Immature natural killer cell (primary cell): ENCODE measurements around the gene THUMPD2. TPM values are rescaled to one million over a fixed set of nuclear protein-coding genes. Genes with fewer than 3 reads are reported as not detected.

Source experiments
- DNase-seq, 3 donors: peaks; one replicate each; pipeline ENCODE4 v3.0.0; 2022; ENCODE audit warnings: mixed read lengths in 1 of 3
- H3K27ac Mint-ChIP-seq, 6 donors: one replicate each; pipeline ENCODE4 v1.8.0; 2020; ENCODE audit warnings: mixed read lengths in 6 of 6, mild to moderate bottlenecking in 5 of 6, inconsistent platforms in 4 of 6, moderate library complexity in 3 of 6
- H3K27me3 Mint-ChIP-seq, 3 donors: one replicate each; pipeline ENCODE4 v1.8.0; 2020 to 2021; ENCODE audit warnings: low read depth in 3 of 3, mild to moderate bottlenecking in 3 of 3, mixed read lengths in 3 of 3, moderate library complexity in 3 of 3, inconsistent platforms in 1 of 3
- H3K36me3 Mint-ChIP-seq, 3 donors: one replicate each; pipeline ENCODE4 v1.8.0; 2020; ENCODE audit warnings: mixed read lengths in 3 of 3, inconsistent platforms in 2 of 3, mild to moderate bottlenecking in 2 of 3
- H3K4me1 Mint-ChIP-seq, 2 donors: one replicate each; pipeline ENCODE4 v1.8.0; 2020; ENCODE audit warnings: inconsistent platforms in 2 of 2, mild to moderate bottlenecking in 2 of 2, mixed read lengths in 2 of 2, moderate library complexity in 1 of 2
- H3K4me3 Mint-ChIP-seq, 5 donors: one replicate each; pipeline ENCODE4 v1.8.0; 2020; ENCODE audit warnings: mild to moderate bottlenecking in 5 of 5, mixed read lengths in 5 of 5, inconsistent platforms in 3 of 5, moderate library complexity in 3 of 5
- H3K9me3 Mint-ChIP-seq, 6 donors: one replicate each; pipeline ENCODE4 v1.8.0; 2020; ENCODE audit warnings: mild to moderate bottlenecking in 6 of 6, mixed read lengths in 6 of 6, inconsistent platforms in 4 of 6, moderate library complexity in 3 of 6
- polyA plus RNA-seq, 3 donors: library from polyadenylated mRNA; unstranded; fragments of 300-500 nt; fragmentation: Illumina TruSeq; gene quantifications; one replicate each; pipeline ENCODE4 v1.2.3, GENCODE V29; 2021

THUMPD2 gene
- polyA plus RNA-seq, 3 donors from 2014 or later: 4.0 to 15.0 (median 5.1) TPM

DNA sequence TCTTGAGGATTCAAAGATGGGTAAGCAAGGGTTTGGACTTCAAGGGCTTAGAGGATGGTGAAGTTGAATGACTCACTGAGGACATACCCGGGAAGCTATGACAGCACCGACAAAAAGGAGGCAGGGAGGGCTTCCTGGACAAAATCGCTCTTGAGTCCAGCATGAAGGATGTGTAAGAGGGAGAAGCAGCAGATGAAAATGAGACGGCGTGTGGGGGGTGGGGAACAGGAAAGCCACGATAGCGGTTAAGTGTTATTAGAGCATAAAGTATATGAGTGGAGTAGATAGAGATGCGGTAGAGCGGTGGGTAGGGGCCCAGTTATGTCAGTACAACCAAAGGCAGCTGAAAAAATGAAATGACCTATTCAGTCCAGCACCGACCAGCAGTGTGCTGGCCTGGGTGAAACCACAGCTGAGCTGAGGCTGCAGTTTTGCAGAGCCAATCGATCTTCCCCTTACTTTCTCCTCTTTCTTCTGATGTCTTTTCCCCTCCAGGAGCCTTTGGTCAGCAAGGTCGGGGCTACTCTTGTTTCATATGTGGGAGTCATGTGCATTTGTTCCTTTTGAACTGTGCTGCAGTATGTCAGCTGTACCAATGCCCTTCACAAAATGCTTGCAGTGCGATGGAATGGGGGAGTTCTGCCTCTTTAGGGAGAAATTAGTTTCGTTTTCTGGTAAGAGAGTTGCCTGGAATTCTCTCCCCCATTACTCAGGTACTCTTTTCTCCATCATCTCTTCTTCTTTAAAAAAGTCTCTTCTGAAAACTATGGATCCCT, 2.0 kb upstream of the THUMPD2 start:
- DNase-seq: no peak
- H3K4me3 Mint-ChIP-seq: peak overlapping the region; percentile 64 to 97 (median 75)
- H3K36me3 Mint-ChIP-seq: peaks cover 0 to 2% (median 0%) of the 10 kb centered on the region in 3 donors
- H3K27me3 Mint-ChIP-seq: peaks cover 2 to 4% (median 3%) of the 10 kb centered on the region in 3 donors
- H3K27ac Mint-ChIP-seq: peak overlapping the region in 5 of 6 donors; percentile 2 to 74 (median 41)
- peaks cover 44 to 48% of the 10 kb centered on the region in 2 donors for H3K4me1 Mint-ChIP-seq
- no peaks in the 10 kb centered on the region for H3K9me3 Mint-ChIP-seq

DNA sequence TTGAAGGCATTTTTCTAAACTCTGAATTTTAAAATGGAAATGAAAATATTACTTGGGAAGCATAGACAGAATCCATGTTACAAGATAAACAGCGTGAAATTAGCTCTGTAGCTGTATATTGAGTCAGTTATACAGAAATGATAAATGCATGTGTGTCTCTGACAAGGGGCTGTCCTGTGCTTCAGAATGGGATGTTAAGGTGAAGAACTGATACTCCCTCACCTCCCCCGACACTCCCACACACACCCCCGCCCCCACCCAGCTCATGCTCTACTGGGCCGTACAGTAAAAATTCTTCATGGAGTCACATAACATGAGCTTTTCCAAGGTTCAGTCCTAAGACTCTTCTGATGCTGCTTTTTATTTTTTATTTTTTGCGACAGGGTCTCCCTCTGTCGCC, 869 bp upstream of the THUMPD2 start:
- no peaks in the 10 kb centered on the region for H3K9me3 Mint-ChIP-seq
- H3K27me3 Mint-ChIP-seq: peaks cover 0 to 4% (median 0%) of the 10 kb centered on the region in 3 donors
- peaks cover 0 to 4% (median 0%) of the 10 kb centered on the region in 3 donors for H3K36me3 Mint-ChIP-seq
- H3K27ac Mint-ChIP-seq: peak overlapping the region in 5 of 6 donors; percentile 81 to 91 (median 83)
- no peak for DNase-seq
- H3K4me1 Mint-ChIP-seq: peaks cover 51 to 55% of the 10 kb centered on the region in 2 donors
- peak overlapping the region; percentile 75 to 98 (median 97) for H3K4me3 Mint-ChIP-seq

DNA sequence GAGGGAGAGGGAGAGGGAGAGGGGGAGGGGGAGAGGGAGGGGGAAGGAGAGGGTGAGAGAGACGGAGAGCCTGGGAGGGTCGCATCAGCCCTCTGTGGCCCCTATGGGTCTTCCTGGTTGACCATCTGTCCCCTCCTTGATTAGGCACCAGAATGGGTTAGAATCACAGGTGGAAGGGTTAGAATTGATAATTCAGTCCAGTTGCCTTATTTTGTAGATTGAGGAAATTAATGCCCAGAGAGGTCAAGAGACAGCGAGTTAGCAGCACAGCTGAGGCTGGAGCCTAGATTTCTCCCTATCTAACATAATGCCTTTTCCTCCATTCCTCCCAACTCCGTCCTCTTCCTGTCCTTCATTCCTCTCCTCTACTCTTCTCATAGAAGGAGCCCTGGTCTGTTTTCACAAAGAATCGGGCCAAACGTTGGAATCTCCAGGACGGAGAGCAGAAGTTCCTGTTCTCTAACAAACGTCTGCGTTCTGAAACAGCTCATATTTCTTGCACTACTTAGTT, 338 bp upstream of the THUMPD2 start:
- Mint-ChIP-seq H3K36me3 (peaks cover 0 to 4% (median 0%) of the 10 kb centered on the region in 3 donors), H3K4me1 (peaks cover 53 to 59% of the 10 kb centered on the region in 2 donors), H3K27me3 (peaks cover 0 to 4% (median 0%) of the 10 kb centered on the region in 3 donors), H3K4me3 (peak overlapping the region; percentile 75 to 98 (median 97)), H3K27ac (peak overlapping the region; percentile 14 to 91 (median 82)), H3K9me3 (no peaks in the 10 kb centered on the region)
- DNase-seq: no peak

DNA sequence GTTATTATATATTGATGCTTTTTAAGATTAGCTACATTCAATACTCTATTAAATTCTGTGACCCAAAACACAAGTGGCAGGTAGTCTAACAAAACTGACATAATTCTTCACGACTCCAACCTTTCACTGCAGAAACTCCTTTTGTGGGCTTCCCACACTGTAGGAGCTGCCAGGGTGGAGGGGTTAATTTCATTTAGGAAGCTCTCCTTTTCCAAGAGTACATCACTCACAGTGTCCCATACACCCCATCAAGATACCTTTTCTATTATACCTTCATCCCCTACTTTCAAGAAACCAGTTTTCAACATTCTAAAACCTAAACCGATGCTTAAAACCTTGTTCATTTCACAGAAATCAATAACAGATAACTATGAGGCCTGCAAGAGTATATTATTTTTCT, 825 bp downstream of the THUMPD2 start:
- Mint-ChIP-seq H3K27me3 (peaks cover 0 to 4% (median 0%) of the 10 kb centered on the region in 3 donors), H3K4me3 (peak overlapping the region; percentile 96 to 98 (median 97)), H3K4me1 (peaks cover 57 to 69% of the 10 kb centered on the region in 2 donors), H3K27ac (peak overlapping the region; percentile 88 to 93 (median 92)), H3K36me3 (peaks cover 0 to 4% (median 0%) of the 10 kb centered on the region in 3 donors), H3K9me3 (no peaks in the 10 kb centered on the region)
- no peak for DNase-seq

DNA sequence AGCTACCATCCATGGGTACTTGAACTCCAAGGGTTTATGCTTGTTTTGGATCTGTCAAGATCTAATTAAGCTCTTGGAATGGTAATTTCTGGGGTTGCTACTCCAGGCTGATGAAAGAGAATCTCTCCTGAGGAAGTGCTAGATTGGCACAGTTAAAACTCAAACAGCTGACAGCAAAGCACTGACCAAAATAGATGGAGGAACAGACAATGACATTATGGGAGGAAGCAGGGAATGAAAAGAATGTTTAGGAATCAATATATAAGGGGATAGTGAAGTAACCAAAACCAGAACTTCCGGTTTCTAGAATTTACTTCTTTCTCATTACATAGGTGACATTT, 6.3 kb downstream of the THUMPD2 start:
- DNase-seq: no peak
- Mint-ChIP-seq H3K9me3 (no peaks in the 10 kb centered on the region), H3K27ac (no peak overlapping the region), H3K36me3 (peaks cover 7 to 11% (median 11%) of the 10 kb centered on the region in 3 donors), H3K4me1 (peaks cover 39 to 58% of the 10 kb centered on the region in 2 donors), H3K27me3 (no peaks in the 10 kb centered on the region), H3K4me3 (no peak overlapping the region)

DNA sequence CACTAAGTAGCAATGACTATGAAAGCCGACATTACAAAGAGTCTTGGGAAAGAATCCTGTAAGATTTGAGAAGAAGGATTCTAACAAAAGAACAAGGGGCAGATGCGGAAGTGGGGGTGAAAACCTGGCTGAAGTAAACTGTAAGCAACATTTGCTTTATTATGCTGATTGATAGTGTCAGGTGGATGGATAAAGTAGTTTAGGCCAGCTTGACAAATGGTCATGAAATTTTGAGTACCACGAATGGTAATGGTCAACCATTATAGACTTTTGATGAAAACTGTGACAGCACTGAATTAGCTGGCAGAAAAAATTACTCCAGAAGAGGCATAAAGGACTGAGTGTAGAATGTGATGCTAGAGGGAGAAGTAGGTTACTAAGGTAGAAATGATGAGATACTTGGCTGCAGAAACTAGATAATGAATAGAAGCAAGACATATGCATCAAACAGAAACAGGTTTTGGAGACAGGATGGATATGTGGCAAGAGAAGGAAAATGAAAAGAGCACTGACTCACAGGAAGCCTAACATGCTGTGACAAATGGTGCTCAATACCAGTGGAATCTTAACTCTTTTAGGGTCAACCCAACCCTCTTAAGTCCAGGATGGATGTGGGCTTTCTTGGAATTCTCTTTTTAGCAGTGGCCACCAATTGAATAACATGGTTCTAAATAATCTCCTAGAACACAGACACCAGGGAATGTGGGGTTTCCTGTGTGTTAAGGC, 6.8 kb downstream of the THUMPD2 start:
- Mint-ChIP-seq H3K27me3 (no peaks in the 10 kb centered on the region), H3K4me1 (peaks cover 34 to 52% of the 10 kb centered on the region in 2 donors), H3K9me3 (no peaks in the 10 kb centered on the region), H3K27ac (peak overlapping the region in 3 of 6 donors; percentile 1 to 37 (median 22)), H3K36me3 (peaks cover 7 to 11% (median 11%) of the 10 kb centered on the region in 3 donors), H3K4me3 (no peak overlapping the region)
- no peak for DNase-seq

DNA sequence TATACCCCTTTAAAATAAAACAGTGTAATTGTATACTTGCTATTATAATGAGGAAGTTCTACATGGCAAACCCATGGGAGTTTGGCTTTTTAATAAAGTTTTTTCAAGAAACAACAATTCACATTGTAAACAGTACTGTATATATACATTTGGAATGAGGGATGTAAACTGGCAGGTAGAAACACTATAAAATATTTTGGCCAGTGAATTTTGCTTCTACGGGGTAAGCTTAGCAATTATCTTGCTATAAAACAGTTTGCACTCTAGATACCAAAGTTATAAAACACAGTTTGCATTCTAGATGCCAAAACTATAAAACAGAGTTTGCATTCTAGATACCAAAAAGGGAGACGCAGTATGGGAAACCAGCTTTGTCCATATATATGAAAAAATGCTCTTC, 16.6 kb downstream of the THUMPD2 start:
- H3K27me3 Mint-ChIP-seq: peaks cover 0 to 1% (median 0%) of the 10 kb centered on the region in 3 donors
- H3K4me1 Mint-ChIP-seq: no peaks in the 10 kb centered on the region
- peaks cover 32 to 64% (median 40%) of the 10 kb centered on the region in 3 donors for H3K36me3 Mint-ChIP-seq
- H3K9me3 Mint-ChIP-seq: no peaks in the 10 kb centered on the region
- H3K4me3 Mint-ChIP-seq: no peak overlapping the region
- no peak for DNase-seq
- no peak overlapping the region for H3K27ac Mint-ChIP-seq

DNA sequence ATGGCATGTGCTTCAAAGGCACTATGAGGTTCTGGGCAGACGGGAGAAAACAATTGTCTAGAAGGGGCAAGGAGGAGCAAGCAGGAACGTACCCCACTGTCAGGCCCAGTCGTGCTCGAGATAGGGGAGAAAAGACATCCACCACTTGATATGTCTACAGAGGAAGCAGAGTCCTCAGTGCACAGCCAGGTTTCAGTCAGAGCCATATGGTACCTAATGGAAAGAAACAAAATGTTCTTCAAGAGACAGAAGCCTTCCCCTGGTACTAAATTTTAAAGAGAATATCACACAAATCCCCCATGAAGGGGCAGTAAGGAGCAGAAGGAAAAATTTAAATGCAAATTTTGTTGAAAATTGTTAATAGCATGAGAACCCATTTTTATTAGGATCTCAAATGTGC, 21.9 kb downstream of the THUMPD2 start:
- Mint-ChIP-seq H3K27me3 (no peaks in the 10 kb centered on the region), H3K4me3 (no peak overlapping the region), H3K9me3 (no peaks in the 10 kb centered on the region), H3K4me1 (no peaks in the 10 kb centered on the region), H3K27ac (peak overlapping the region in 1 of 6 donors; percentile 1), H3K36me3 (peaks cover 46 to 58% (median 50%) of the 10 kb centered on the region in 3 donors)
- DNase-seq: no peak

DNA sequence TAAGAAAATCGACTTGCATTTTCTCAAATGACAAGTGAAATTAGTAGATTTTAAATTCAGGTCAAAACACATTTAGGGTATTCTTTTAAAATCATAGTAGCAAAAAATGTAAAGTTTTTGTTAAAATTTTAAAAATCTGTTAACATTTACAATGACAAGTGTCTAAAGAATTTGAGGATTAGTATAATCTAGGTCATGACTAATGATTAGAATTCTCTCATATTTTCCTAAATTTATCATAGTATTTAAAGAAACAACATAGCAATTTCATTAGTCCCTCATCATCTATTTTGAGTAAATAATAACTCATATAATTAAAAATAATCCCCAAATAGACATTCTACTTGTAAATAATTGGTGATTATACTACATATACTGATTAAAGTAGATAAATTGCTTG, 23.6 kb downstream of the THUMPD2 start:
- peaks cover 43 to 54% (median 51%) of the 10 kb centered on the region in 3 donors for H3K36me3 Mint-ChIP-seq

DNA sequence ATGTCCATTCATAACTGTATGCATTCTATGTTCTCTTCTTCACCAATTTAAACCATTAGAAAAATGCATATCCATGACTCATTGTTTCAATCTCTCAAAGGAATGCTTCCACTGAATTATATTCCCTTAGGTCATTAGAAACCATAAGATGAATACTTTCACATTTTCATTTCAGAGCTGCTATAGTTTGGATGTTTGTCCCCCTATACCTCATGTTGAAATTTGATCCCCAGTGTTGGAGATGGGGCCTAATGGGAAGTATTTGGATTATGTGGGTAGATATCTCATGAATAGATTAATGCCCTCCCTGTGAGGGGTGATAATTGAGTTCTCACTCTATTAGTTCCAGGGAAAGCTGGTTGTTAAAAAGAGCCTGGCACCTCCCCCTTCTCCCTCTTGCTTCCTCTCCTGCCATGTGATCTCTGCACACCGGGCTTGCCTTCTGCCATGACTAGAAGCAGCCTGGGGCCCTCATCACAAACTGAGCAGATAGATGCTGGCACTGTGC, 35.7 kb downstream of the THUMPD2 start:
- Mint-ChIP-seq H3K4me1 (no peaks in the 10 kb centered on the region), H3K27ac (peak overlapping the region in 1 of 6 donors; percentile 36), H3K27me3 (no peaks in the 10 kb centered on the region), H3K9me3 (no peaks in the 10 kb centered on the region), H3K36me3 (peaks cover 16 to 42% (median 26%) of the 10 kb centered on the region in 3 donors), H3K4me3 (no peak overlapping the region)
- no peak for DNase-seq

More for the DNA sequence above, 23.6 kb downstream of the THUMPD2 start:
- H3K9me3 Mint-ChIP-seq: no peaks in the 10 kb centered on the region
- no peak overlapping the region for H3K27ac Mint-ChIP-seq
- no peaks in the 10 kb centered on the region for H3K4me1 Mint-ChIP-seq
- peaks cover 0 to 2% (median 0%) of the 10 kb centered on the region in 3 donors for H3K27me3 Mint-ChIP-seq
- H3K4me3 Mint-ChIP-seq: no peak overlapping the region
- no peak for DNase-seq

DNA sequence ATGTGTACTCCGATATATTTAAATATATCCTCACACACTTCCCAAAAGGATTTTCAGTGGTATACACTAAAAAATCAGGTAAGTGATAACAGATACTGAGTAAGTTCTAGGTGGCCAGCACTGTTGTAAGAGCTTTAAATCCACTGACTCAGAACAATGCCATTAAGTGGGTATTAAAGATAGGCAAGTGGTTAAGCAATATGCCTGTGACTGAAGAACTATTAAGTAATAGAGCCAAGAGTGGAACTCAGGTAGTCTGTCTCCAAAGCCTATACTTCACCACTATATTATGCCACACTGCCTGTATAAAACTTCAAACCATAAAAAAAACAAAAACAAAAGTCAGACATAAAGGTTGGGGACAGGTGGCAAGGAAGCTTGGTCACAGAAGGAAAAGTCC, 37.2 kb downstream of the THUMPD2 start:
- no peaks in the 10 kb centered on the region for H3K9me3 Mint-ChIP-seq
- H3K27me3 Mint-ChIP-seq: no peaks in the 10 kb centered on the region
- DNase-seq: no peak
- peaks cover 26 to 48% (median 37%) of the 10 kb centered on the region in 3 donors for H3K36me3 Mint-ChIP-seq
- H3K4me1 Mint-ChIP-seq: no peaks in the 10 kb centered on the region
- no peak overlapping the region for H3K27ac Mint-ChIP-seq
- H3K4me3 Mint-ChIP-seq: no peak overlapping the region

DNA sequence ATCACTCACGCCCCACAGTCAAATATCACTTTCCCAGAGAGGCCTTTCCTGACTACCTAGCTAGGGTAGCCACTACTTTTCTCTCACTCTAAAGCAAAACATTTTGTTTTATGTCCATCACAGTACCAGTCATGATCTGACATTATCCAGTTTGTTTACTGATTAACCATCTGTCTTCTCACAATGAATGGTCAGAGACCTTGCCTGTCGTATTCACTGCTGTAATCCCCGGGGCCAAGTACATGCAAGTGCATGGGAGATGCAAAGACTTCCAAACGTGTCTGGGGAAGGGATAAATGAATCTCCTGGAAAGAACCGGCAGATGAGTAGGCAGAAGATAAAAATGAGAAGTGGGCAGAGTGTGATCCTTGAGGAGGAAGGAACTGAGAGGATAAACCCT, 39.7 kb downstream of the THUMPD2 start:
- Mint-ChIP-seq H3K4me3 (no peak overlapping the region), H3K36me3 (peaks cover 33 to 40% (median 39%) of the 10 kb centered on the region in 3 donors), H3K4me1 (no peaks in the 10 kb centered on the region), H3K27me3 (no peaks in the 10 kb centered on the region), H3K9me3 (no peaks in the 10 kb centered on the region), H3K27ac (peak overlapping the region in 1 of 6 donors; percentile 31)
- no peak for DNase-seq

DNA sequence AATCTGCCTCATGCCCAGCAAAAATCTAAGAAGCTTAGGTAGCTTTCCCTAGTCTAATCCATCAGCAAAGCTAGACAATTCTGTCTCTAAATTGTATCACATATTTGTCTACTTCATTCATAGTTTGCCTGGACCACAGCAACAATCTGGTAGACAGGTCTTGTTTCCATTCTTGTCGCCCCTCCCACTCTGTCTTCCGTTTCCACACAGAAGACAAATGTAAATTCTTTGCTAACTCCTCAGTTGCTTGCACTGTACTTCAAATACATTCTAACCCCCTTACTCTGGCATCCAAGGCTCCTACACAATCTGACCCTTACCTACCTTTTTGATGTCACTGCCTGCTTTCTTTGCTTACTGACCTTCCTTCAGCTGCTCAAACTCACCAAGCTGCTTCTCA, 40.1 kb downstream of the THUMPD2 start:
- Mint-ChIP-seq H3K36me3 (peaks cover 38 to 45% (median 44%) of the 10 kb centered on the region in 3 donors), H3K9me3 (no peaks in the 10 kb centered on the region), H3K4me1 (no peaks in the 10 kb centered on the region), H3K4me3 (no peak overlapping the region), H3K27me3 (peaks cover 0 to 2% (median 0%) of the 10 kb centered on the region in 3 donors), H3K27ac (peak overlapping the region in 1 of 6 donors; percentile 31)
- DNase-seq: no peak
